WERI-Rb-1 (cell line): Measurements from ENCODE around the gene ELFN2.
A peak's percentile ranks its signal among the peaks of the same experiment; 100 is the strongest.

Source experiments
- DNase-seq: peaks from one replicate; pipeline ENCODE4 v3.0.0-alpha.2; 2020
- H3K27ac ChIP-seq: fragments of 250-450 bp; sonication (Bioruptor Pico); 2 replicates; pipeline ENCODE4 v1.5.1; 2020; ENCODE audit warnings: mild to moderate bottlenecking, moderate library complexity
- H3K27me3 ChIP-seq: fragments of 250-450 bp; sonication (Bioruptor Pico); 2 replicates; pipeline ENCODE4 v1.5.1; 2021; ENCODE audit warnings: mild to moderate bottlenecking, low read depth, moderate library complexity; ENCODE audit not compliant: insufficient read depth, severe bottlenecking
- H3K36me3 ChIP-seq: fragments of 250-450 bp; sonication (Bioruptor Pico); 2 replicates; pipeline ENCODE4 v1.5.1; 2020; ENCODE audit warnings: mild to moderate bottlenecking, moderate library complexity
- H3K4me3 ChIP-seq: 2 replicates; pipeline ENCODE4 v1.5.1; 2011; ENCODE audit warnings: low read depth, mild to moderate bottlenecking, control low read depth, low read length
- H3K9me3 ChIP-seq: fragments of 250-450 bp; sonication (Bioruptor Pico); 2 replicates; pipeline ENCODE4 v1.5.1; 2021; ENCODE audit warnings: mild to moderate bottlenecking, moderate library complexity; ENCODE audit not compliant: severe bottlenecking
- CTCF ChIP-seq: IDR thresholded peaks from 2 replicates; pipeline ENCODE4 v1.5.1; 2011; ENCODE audit warnings: low read depth, mild to moderate bottlenecking, control low read depth, inconsistent platforms, low read length

The ELFN2 gene

GRCh38 chr22:37381489-37381888 lies 45.8 kb downstream of the ELFN2 start:
- H3K27ac ChIP-seq: peak overlapping the region; percentile 29
- no peak overlapping the region for H3K4me3 ChIP-seq
- no peaks in the 10 kb centered on the region for H3K9me3 ChIP-seq
- no peak for TF ChIP-seq CTCF
- no peaks in the 10 kb centered on the region for H3K27me3 ChIP-seq
- H3K36me3 ChIP-seq: no peaks in the 10 kb centered on the region
- peak; percentile 58 for DNase-seq

GRCh38 chr22:37379722-37380121 lies 47.6 kb downstream of the ELFN2 start:
- TF ChIP-seq CTCF: no peak
- H3K27me3 ChIP-seq: no peaks in the 10 kb centered on the region
- no peaks in the 10 kb centered on the region for H3K36me3 ChIP-seq
- H3K27ac ChIP-seq: no peak overlapping the region; the same call in 1 of the 2 replicates
- H3K9me3 ChIP-seq: no peaks in the 10 kb centered on the region
- no peak for DNase-seq
- no peak overlapping the region for H3K4me3 ChIP-seq

- no peaks in the 10 kb centered on the region for H3K27me3 ChIP-seq
- DNase-seq: no peak
- H3K36me3 ChIP-seq: no peaks in the 10 kb centered on the region
Observed at GRCh38 chr22:37379085-37379484, 48.2 kb downstream of the ELFN2 start.

GRCh38 chr22:37378642-37379058 lies 48.6 kb downstream of the ELFN2 start:
- TF ChIP-seq CTCF: no peak
- Histone ChIP-seq H3K36me3 (no peaks in the 10 kb centered on the region), H3K9me3 (no peaks in the 10 kb centered on the region), H3K4me3 (no peak overlapping the region), H3K27me3 (no peaks in the 10 kb centered on the region), H3K27ac (no peak overlapping the region)
- DNase-seq: no peak

More at GRCh38 chr22:37379085-37379484, 48.2 kb downstream of the ELFN2 start:
- Histone ChIP-seq H3K4me3 (no peak overlapping the region), H3K27ac (no peak overlapping the region), H3K9me3 (no peaks in the 10 kb centered on the region)
- TF ChIP-seq CTCF: no peak

GRCh38 chr22:37377927-37378326 lies 49.4 kb downstream of the ELFN2 start:
- no peak for TF ChIP-seq CTCF
- H3K27me3 ChIP-seq: no peaks in the 10 kb centered on the region

GRCh38 chr22:37377138-37377537 lies 50.1 kb downstream of the ELFN2 start:
- no peaks in the 10 kb centered on the region for H3K27me3 ChIP-seq
- DNase-seq: no peak
- H3K9me3 ChIP-seq: no peaks in the 10 kb centered on the region
- H3K27ac ChIP-seq: no peak overlapping the region; the same call in 1 of the 2 replicates
- no peaks in the 10 kb centered on the region for H3K36me3 ChIP-seq
- H3K4me3 ChIP-seq: no peak overlapping the region
- no peak for TF ChIP-seq CTCF

More at GRCh38 chr22:37377927-37378326, 49.4 kb downstream of the ELFN2 start:
- Histone ChIP-seq H3K4me3 (no peak overlapping the region), H3K27ac (no peak overlapping the region), H3K9me3 (no peaks in the 10 kb centered on the region), H3K36me3 (no peaks in the 10 kb centered on the region)
- no peak for DNase-seq
